Endothelial cell of umbilical vein (primary cell): ENCODE results near the gene ERBB4.

Source experiments
- CTCF ChIP-seq, 2 donors: IDR thresholded peaks; 1 replicate in 1 of 2; 2 replicates in 1 of 2; pipeline ENCODE4 v1.5.1; 2011; ENCODE audit warnings: low read length in 2 of 2, mild to moderate bottlenecking in 2 of 2, moderate library complexity in 2 of 2, control low read depth in 1 of 2, inconsistent platforms in 1 of 2, low read depth in 1 of 2; ENCODE audit not compliant: insufficient read depth in 1 of 2; ENCODE audit errors: extremely low read depth in 1 of 2
- EZH2 ChIP-seq: IDR thresholded peaks from 2 replicates; pipeline ENCODE4 v1.6.1; 2012; ENCODE audit warnings: borderline replicate concordance, low read depth, mild to moderate bottlenecking, moderate library complexity, low read length, inconsistent platforms; ENCODE audit not compliant: severe bottlenecking
- GATA2 ChIP-seq: IDR thresholded peaks from 2 replicates; pipeline ENCODE4 v1.7.0; 2011; ENCODE audit warnings: low read depth, mild to moderate bottlenecking, moderate library complexity, mixed read lengths, low read length; ENCODE audit not compliant: insufficient read length, insufficient read depth
- JUN ChIP-seq: IDR thresholded peaks from 2 replicates; pipeline ENCODE4 v1.6.1; 2011; ENCODE audit warnings: borderline replicate concordance, low read depth; ENCODE audit not compliant: insufficient read length, insufficient read depth
- MAX ChIP-seq: IDR thresholded peaks from 2 replicates; pipeline ENCODE4 v1.6.1; 2011; ENCODE audit not compliant: insufficient read depth, insufficient read length
- POLR2A ChIP-seq: IDR thresholded peaks from 2 replicates; pipeline ENCODE4 v1.6.1; 2012; ENCODE audit warnings: low read depth, mild to moderate bottlenecking, control low read depth, low read length
- POLR2AphosphoS5 ChIP-seq: IDR thresholded peaks from 2 replicates; pipeline ENCODE4 v1.6.1; 2012; ENCODE audit warnings: low read depth, mild to moderate bottlenecking, control low read depth, low read length, moderate library complexity; ENCODE audit not compliant: insufficient read depth

GRCh38 chr2:212158081-212158480 is 380.5 kb downstream of the ERBB4 start:
- TF ChIP-seq GATA2 (no peak), JUN (no peak), POLR2A (no peak), CTCF (IDR thresholded peaks at IDR 0.05; ENCODE audit: extremely low read depth in 1 of 2, insufficient read depth in 1 of 2, low read depth in 1 of 2, low read length in 2 of 2) (no peak), POLR2AphosphoS5 (no peak), MAX (no peak), EZH2 (no peak)
